Stimulated activated CD8-positive, alpha-beta memory T cell treated with anti-CD3 and anti-CD28 coated beads, Interleukin-7, amount 100 ng/mL, for 48 hours (primary cell): ENCODE measurements around the gene NUP160.
"Not testable (repeated sequence)": the region's sequence is repeated elsewhere in the genome, so short reads cannot be mapped to it uniquely, and the experiment has no call there.

Source experiments
- DNase-seq, 2 donors: peaks; one replicate each; pipeline ENCODE4 v3.0.0-alpha.2; 2020; ENCODE audit warnings: low read depth in 1 of 2; ENCODE audit errors: extremely low read depth in 1 of 2

The NUP160 gene, protein sequence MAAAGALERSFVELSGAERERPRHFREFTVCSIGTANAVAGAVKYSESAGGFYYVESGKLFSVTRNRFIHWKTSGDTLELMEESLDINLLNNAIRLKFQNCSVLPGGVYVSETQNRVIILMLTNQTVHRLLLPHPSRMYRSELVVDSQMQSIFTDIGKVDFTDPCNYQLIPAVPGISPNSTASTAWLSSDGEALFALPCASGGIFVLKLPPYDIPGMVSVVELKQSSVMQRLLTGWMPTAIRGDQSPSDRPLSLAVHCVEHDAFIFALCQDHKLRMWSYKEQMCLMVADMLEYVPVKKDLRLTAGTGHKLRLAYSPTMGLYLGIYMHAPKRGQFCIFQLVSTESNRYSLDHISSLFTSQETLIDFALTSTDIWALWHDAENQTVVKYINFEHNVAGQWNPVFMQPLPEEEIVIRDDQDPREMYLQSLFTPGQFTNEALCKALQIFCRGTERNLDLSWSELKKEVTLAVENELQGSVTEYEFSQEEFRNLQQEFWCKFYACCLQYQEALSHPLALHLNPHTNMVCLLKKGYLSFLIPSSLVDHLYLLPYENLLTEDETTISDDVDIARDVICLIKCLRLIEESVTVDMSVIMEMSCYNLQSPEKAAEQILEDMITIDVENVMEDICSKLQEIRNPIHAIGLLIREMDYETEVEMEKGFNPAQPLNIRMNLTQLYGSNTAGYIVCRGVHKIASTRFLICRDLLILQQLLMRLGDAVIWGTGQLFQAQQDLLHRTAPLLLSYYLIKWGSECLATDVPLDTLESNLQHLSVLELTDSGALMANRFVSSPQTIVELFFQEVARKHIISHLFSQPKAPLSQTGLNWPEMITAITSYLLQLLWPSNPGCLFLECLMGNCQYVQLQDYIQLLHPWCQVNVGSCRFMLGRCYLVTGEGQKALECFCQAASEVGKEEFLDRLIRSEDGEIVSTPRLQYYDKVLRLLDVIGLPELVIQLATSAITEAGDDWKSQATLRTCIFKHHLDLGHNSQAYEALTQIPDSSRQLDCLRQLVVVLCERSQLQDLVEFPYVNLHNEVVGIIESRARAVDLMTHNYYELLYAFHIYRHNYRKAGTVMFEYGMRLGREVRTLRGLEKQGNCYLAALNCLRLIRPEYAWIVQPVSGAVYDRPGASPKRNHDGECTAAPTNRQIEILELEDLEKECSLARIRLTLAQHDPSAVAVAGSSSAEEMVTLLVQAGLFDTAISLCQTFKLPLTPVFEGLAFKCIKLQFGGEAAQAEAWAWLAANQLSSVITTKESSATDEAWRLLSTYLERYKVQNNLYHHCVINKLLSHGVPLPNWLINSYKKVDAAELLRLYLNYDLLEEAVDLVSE (N-terminal part only)

GRCh38 chr11:47847892-47848699, at the start of gene NUP160:
NUP160 (minus strand) TSS chr11:47848350; CDS start chr11:47848318, 32 bp downstream.
- peak; percentile 79 to 80 for DNase-seq

GRCh38 chr11:47896199-47896598, 48.0 kb upstream of the NUP160 start:
- no peak for DNase-seq

DNA sequence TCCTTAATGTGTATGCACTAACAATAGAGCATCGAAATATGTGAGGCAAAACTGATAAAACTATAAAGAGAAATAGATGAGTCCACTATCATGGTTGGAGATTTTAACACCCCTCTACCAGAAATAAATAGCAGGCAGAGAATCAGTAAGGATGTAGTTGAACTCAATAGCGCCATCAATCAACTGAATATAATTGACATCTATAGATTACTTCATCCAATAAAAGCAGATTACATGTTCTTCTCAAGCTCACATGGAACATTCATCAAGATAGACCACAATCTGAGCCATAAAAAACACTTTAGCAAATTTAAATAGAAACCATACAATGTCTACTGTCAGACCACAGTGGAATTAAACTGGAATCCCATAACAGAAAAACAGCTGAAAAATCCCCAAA, 46.9 kb upstream of the NUP160 start:
- DNase-seq = no peak

GRCh38 chr11:47892546-47893276, 44.6 kb upstream of the NUP160 start:
- not testable (repeated sequence) for DNase-seq

DNA sequence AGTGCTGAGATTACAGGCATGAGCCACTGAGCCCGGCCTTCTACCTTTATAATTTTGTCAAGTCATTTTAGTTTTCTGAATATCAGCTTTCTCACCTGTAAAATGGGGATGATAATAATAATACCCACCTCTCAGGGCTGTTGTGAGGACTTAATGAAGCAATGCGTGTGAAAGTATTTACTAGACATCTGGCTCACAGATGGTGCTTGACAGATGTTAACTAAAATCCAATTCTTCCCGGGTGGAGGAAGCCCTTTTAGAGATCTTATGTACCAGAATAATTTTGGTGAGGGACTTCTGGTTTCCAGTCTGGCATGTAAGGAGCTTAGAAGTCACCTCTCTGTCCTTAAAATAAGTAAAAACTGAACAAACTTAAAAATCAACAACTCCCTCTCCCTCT, 43.7 kb upstream of the NUP160 start:
- DNase-seq = no peak

GRCh38 chr11:47889714-47890441, 41.7 kb upstream of the NUP160 start:
- DNase-seq = no peak

DNA sequence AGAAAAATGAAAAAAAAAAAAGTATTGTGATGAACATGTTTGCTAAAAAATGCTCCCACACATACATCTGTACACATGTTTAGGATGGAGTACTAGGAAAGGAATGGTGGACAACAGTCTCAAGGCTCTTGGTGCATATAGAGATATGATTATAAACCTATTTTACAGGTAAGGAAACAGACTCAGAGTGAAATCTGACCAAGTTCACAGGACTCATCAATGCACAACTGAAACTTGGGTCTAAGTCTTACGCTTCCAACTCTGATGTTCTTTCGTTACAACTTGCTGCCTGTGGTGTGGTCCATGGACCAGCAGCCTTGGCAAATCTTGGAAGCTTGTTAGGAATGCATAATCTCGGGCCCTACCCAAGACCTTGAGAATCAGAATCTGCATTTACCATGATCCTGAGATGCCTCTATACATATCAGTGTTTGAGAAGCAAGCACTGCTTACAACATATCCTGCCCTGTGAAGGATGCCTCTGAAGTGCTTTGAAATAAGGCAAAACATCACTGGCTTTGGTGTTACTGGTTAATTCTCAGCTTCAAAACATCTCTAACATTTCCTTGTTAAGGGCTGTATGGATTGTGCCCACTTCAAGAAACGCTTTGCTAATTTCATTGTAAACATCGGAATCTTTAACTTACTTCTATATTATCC, 39.9 kb upstream of the NUP160 start:
- DNase-seq = no peak

- DNase-seq = no peak
Observed at GRCh38 chr11:47886096-47886495, 37.9 kb upstream of the NUP160 start.

- DNase-seq = not testable (repeated sequence)
Observed at GRCh38 chr11:47882437-47882836, 34.3 kb upstream of the NUP160 start.

DNA sequence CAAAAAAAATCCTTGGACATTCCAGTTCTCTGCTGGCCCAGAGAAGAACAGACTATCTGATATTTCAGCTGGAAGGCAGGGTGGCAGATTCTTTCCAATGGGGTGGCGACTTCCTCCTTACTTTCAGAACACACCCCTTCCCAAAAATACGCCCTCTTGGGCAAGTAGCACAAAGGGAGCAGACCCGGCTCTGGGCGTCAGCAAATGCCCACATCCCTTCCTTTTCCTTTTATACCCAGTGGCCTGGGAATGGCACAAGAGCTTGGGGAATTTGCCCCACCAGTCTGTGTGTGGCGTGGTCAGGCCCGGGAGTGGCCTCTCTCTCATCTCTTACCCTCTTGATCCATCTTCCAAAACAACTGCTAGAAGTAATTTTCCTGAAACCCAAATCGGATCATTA, 33.0 kb upstream of the NUP160 start:
- DNase-seq = no peak

- DNase-seq = no peak
Observed at GRCh38 chr11:47879259-47880158, 31.4 kb upstream of the NUP160 start.

DNA sequence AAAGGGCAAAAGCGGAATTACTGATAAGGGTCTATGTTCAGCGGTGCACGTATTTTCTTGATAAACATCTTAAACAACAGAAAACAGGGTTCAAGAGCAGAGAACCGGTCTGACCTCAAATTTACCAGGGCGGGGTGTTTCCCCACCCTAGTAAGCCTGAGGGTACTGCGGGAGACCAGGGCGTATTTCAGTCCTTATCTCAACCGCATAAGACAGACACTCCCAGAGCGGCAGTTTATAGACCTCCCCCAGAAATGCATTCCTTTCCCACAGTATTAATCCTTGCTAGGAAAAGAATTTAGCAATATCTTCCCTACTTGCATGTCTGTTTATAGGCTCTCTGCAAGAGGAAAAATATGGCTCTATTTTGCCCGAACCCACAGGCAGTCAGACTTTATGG, 27.7 kb upstream of the NUP160 start:
- not testable (repeated sequence) for DNase-seq

DNA sequence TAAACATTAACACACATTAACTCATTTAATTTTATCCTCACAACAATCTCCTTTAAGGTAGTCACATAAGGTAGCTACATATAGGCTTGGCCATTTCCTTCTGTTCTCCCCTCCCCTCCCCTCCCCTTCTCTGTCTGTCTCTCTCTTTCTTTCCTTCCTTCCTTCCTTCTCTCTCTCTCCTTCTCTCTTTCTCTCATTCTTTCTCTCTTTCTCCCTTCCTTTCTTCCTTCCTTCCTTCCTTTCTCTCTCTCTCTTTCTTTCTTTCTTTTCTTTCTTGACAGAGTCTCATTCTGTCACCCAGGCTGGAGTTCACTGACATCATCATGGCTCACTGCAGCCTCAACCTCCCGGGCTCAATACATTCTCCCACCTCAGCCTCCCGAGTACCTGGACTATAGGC, 22.3 kb upstream of the NUP160 start:
- DNase-seq = no peak

- DNase-seq = no peak
Observed at GRCh38 chr11:47869544-47870393, 21.6 kb upstream of the NUP160 start.

- DNase-seq = no peak
Observed at GRCh38 chr11:47867823-47868222, 19.7 kb upstream of the NUP160 start.

DNA sequence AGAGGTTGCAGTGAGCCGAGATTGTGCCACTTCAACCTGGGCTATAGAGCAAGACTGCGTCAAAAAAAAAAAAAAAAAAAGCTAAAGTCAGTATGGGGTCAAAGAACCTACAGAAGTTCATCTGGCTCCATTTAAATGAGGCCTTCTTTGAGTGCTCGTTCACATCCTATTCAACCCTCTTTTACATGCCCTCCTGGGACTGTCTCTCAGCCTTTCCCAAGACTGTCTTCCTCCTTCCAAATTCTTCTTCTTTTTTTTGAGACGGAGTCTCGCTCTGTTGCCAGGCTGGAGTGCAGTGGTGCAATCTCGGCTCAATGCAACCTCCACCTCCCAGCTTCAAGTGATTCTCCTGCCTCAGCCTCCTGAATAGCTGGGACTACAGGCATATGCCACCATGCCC, 18.7 kb upstream of the NUP160 start:
- DNase-seq = not testable (repeated sequence)
